Erythroblast (primary cell): ENCODE measurements around the gene CKS2.

Experiments
- GATA1 ChIP-seq: IDR thresholded peaks from 2 replicates; pipeline ENCODE4 v1.6.1; 2011; ENCODE audit warnings: low read depth, mild to moderate bottlenecking, control low read depth, low read length, moderate library complexity
- POLR2A ChIP-seq: IDR thresholded peaks from 2 replicates; pipeline ENCODE4 v1.6.1; 2011; ENCODE audit warnings: mild to moderate bottlenecking, low read length

DNA sequence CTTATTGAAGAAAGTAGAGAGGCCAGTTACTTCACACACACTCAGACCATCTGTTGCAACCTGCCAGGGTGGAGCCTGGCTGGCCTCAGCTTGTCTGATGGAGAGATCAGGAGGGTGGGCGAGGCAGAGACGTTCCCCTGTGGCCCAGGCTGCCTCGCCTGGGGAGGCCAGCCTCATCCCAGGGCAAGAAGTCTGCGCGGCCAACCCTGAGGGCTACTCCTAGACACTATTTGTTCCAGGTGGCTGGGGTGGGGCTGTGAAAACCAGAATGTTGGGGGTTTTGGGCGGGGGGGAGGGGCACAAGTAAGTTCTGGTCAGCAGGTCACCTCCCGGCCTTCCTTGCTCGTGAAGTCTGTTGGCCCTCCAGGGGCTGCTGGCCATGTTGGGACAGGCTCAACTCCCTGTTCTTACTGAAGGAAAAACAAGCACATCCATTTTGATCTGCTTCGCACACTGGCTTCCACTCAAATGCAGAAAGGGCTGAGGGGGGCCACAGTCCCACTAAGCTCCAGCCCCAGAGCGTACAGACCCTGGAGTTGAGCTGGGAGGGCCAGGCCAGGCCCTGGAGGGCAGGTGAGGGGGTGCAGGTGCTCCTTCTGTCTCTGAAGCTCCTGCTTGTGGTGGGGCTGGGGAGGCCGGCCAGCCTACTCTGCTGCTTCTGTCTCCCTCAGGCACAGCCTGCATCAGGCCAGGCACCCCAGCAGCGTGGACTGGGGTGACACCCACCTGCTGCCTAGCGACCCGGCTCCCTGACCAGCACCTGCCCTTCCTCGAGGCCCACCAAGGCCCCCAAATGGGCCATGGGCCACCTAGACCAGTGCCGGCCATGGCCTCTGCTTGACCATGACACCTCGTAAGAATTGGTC is 53.9 kb downstream of the CKS2 start:
- no peak for TF ChIP-seq POLR2A
- TF ChIP-seq GATA1, result no peak
